Heart left ventricle (tissue), 13 donors: ENCODE data around the gene RBMS3.

Experiments used
- POLR2A ChIP-seq, 2 donors: fragments of 450-650 bp; IDR thresholded peaks; one replicate each; pipeline ENCODE4 v1.6.1; 2017; ENCODE audit warnings: antibody characterized with exemption in 2 of 2, mild to moderate bottlenecking in 2 of 2, moderate library complexity in 2 of 2
- TF ChIP-seq, protein P1 (sequence below), 12 donors: fragments of 200-600 bp; sonication (generic) in 4 of 12; IDR thresholded peaks; one replicate each; pipeline versions ENCODE4 v1.5.0 to v1.8.0; 2018 to 2022; ENCODE audit warnings: antibody characterized with exemption in 12 of 12, mild to moderate bottlenecking in 5 of 12
- donor health status: ischemic (EF 13 %, LVEDD 7.1; RV severe dilation, severe dysfunction).
- donor health status: DM: no; HTN: yes; CAD: no.
- donor health status: DM: no; HTN: no; CAD: no.
- donor health status: ischemic (EF 25% LVEDD 6.9; RV normal size, moderate dysfunction).
- donor health status: ischemic (EF 25% LVEDD 5.7; RV mildly dilated, moderate dysfunction).
- donor health status: ischemic (EF 35%, LVEDD 5.7; RV mildly dilated, moderate dysfunction).
- donor health status: nonischemic (EF 11% LVEDD 7.7; RV severe dilation, severe dysfunction).
- donor health status: DM: yes; HTN: yes; CAD: no.
- donor health status: PGD.
- donor health status: ischemic (EF 29% LVEDD 5.4; RV normal size, mild dysfunction).
- donor health status: nonischemic (EF 23%, LVEDD 6.1; RV moderate dilation, normal function).

- TF ChIP-seq, protein P1, sequence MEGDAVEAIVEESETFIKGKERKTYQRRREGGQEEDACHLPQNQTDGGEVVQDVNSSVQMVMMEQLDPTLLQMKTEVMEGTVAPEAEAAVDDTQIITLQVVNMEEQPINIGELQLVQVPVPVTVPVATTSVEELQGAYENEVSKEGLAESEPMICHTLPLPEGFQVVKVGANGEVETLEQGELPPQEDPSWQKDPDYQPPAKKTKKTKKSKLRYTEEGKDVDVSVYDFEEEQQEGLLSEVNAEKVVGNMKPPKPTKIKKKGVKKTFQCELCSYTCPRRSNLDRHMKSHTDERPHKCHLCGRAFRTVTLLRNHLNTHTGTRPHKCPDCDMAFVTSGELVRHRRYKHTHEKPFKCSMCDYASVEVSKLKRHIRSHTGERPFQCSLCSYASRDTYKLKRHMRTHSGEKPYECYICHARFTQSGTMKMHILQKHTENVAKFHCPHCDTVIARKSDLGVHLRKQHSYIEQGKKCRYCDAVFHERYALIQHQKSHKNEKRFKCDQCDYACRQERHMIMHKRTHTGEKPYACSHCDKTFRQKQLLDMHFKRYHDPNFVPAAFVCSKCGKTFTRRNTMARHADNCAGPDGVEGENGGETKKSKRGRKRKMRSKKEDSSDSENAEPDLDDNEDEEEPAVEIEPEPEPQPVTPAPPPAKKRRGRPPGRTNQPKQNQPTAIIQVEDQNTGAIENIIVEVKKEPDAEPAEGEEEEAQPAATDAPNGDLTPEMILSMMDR (IDR thresholded peaks at IDR 0.05): no peak
- TF ChIP-seq POLR2A (IDR thresholded peaks at IDR 0.05): no peak
These were observed 541.2 kb downstream of the RBMS3 start for GRCh38 chr3:29822071-29822470.
